DND-41 (cell line): ENCODE data around the gene TAS2R60.
"Not testable (repeated sequence)": the region's sequence is repeated elsewhere in the genome, so short reads cannot be mapped to it uniquely, and the experiment has no call there.

Experiments
- ATAC-seq: fragments of 200-7000 bp; cut with Tn5 transposase; 3 replicates; pipeline ENCODE4 v1.9.1; 2021; ENCODE audit warnings: low read depth; ENCODE audit not compliant: insufficient read depth
- DNase-seq: peaks from one replicate; pipeline ENCODE4 v3.0.0-alpha.2; 2020
- H2AFZ ChIP-seq: 2 replicates; pipeline ENCODE4 v1.6.0; 2012; ENCODE audit warnings: low read depth, low read length
- H3K27ac ChIP-seq: 2 replicates; pipeline ENCODE4 v1.5.1; 2012; ENCODE audit warnings: low read length, inconsistent platforms
- H3K27me3 ChIP-seq: fragments of 200-600 bp; sonication (generic); 2 replicates; pipeline ENCODE4 v1.6.0; 2012; ENCODE audit warnings: low read length, mild to moderate bottlenecking, inconsistent platforms; ENCODE audit not compliant: insufficient read depth, poor library complexity
- H3K36me3 ChIP-seq: 2 replicates; pipeline ENCODE4 v1.5.1; 2012; ENCODE audit warnings: low read length, inconsistent platforms; ENCODE audit not compliant: insufficient read depth
- H3K4me1 ChIP-seq: 2 replicates; pipeline ENCODE4 v1.5.1; 2012; ENCODE audit warnings: mild to moderate bottlenecking, low read length; ENCODE audit not compliant: insufficient read depth
- H3K4me2 ChIP-seq: 2 replicates; pipeline ENCODE4 v1.6.0; 2012; ENCODE audit warnings: mild to moderate bottlenecking, moderate library complexity, low read length, inconsistent platforms; ENCODE audit not compliant: insufficient read depth
- H3K4me3 ChIP-seq, 2 experiments: fragments of 200-600 bp in 1 of 2; shearing (Covaris generic) in 1 of 2; 2 replicates each; pipeline ENCODE4 v1.5.1; 2012 to 2016; ENCODE audit warnings: inconsistent platforms in 2 of 2, low read length in 2 of 2, mild to moderate bottlenecking in 2 of 2, low read depth in 1 of 2, moderate library complexity in 1 of 2
- H3K79me2 ChIP-seq: 2 replicates; pipeline ENCODE4 v1.6.0; 2012; ENCODE audit warnings: low read length, inconsistent platforms; ENCODE audit not compliant: insufficient read depth
- H3K9ac ChIP-seq: 2 replicates; pipeline ENCODE4 v1.6.0; 2012; ENCODE audit warnings: low read depth, mild to moderate bottlenecking, inconsistent platforms, low read length, moderate library complexity
- H3K9me3 ChIP-seq: 2 replicates; pipeline ENCODE4 v1.5.1; 2012; ENCODE audit warnings: low read length, moderate library complexity, mild to moderate bottlenecking, inconsistent platforms; ENCODE audit not compliant: insufficient read depth, severe bottlenecking
- H4K20me1 ChIP-seq: 2 replicates; pipeline ENCODE4 v1.6.0; 2012; ENCODE audit warnings: low read length; ENCODE audit not compliant: insufficient read depth
- EZH2 ChIP-seq: IDR thresholded peaks from 3 replicates; pipeline ENCODE4 v1.6.1; 2012; ENCODE audit warnings: borderline replicate concordance, low read depth, mild to moderate bottlenecking, moderate library complexity, low read length, inconsistent platforms; ENCODE audit not compliant: severe bottlenecking
- TF ChIP-seq, protein P1 (sequence below): IDR thresholded peaks from 2 replicates; pipeline ENCODE4 v1.5.1; 2012; ENCODE audit warnings: borderline replicate concordance, low read length, moderate library complexity, mild to moderate bottlenecking; ENCODE audit not compliant: poor library complexity, severe bottlenecking; ENCODE audit errors: extremely low read depth

The TAS2R60 gene

DNA sequence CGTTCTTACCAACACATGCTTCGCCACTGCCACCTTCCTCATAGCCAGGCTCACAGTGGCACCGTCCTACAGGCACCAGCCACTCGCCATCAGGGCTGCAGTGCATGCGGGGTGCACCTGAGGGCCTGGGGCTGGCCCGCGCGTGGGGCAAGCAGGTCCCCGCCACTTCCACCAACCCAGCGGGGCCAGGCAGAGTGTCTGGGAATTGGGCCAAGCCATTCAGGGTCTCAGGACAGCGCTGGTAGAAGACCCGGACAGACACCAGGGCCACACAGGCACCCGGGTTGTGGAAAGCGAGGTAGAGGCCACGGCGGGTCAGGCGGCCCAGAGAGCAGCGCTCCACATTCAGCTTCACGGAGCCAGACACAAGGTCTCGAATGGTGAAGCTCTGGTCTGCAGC, 43.6 kb upstream of the TAS2R60 start:
- ATAC-seq (no peak), DNase-seq (no peak)
- H3K4me2 ChIP-seq = no peak overlapping the region
- H3K4me1 ChIP-seq = no peaks in the 10 kb centered on the region
- no peak overlapping the region for H3K9ac ChIP-seq
- no peak overlapping the region for H3K4me3 ChIP-seq
- no peaks in the 10 kb centered on the region for H3K79me2 ChIP-seq
- TF ChIP-seq, protein P1, sequence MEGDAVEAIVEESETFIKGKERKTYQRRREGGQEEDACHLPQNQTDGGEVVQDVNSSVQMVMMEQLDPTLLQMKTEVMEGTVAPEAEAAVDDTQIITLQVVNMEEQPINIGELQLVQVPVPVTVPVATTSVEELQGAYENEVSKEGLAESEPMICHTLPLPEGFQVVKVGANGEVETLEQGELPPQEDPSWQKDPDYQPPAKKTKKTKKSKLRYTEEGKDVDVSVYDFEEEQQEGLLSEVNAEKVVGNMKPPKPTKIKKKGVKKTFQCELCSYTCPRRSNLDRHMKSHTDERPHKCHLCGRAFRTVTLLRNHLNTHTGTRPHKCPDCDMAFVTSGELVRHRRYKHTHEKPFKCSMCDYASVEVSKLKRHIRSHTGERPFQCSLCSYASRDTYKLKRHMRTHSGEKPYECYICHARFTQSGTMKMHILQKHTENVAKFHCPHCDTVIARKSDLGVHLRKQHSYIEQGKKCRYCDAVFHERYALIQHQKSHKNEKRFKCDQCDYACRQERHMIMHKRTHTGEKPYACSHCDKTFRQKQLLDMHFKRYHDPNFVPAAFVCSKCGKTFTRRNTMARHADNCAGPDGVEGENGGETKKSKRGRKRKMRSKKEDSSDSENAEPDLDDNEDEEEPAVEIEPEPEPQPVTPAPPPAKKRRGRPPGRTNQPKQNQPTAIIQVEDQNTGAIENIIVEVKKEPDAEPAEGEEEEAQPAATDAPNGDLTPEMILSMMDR = no peak
- H3K27me3 ChIP-seq = no peaks in the 10 kb centered on the region
- H2AFZ ChIP-seq = no peak overlapping the region
- H4K20me1 ChIP-seq = no peaks in the 10 kb centered on the region
- H3K36me3 ChIP-seq = no peaks in the 10 kb centered on the region
- H3K9me3 ChIP-seq = no peaks in the 10 kb centered on the region
- H3K27ac ChIP-seq = no peak overlapping the region

DNA sequence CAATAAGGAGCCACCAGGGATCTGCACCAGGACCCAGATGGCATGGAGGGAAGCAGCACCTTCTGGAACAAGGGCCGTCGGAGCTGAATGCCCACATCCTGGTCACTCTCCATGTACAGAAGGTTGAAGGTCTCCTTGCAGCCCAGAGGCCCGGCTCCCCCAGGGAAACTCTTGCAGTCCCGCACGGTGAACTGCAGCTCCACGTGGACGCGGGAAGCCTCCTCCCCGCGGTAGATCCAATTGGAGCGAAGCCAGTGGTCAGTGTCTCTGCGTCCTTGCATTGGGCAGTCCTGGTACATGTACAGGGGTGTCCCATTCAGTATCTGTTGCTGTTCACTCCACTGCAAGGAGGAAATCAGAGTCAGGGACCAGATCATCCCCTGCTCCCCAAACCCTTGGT, 42.0 kb upstream of the TAS2R60 start:
- no peak overlapping the region for H3K27ac ChIP-seq
- H3K9me3 ChIP-seq = no peaks in the 10 kb centered on the region
- TF ChIP-seq EZH2 = no peak
- TF ChIP-seq, protein P1 = no peak
- H3K9ac ChIP-seq = no peak overlapping the region
- DNase-seq = no peak
- H3K4me1 ChIP-seq = no peaks in the 10 kb centered on the region
- no peaks in the 10 kb centered on the region for H3K79me2 ChIP-seq
- no peak for ATAC-seq
- no peak overlapping the region for H3K4me2 ChIP-seq
- no peaks in the 10 kb centered on the region for H3K36me3 ChIP-seq
- H4K20me1 ChIP-seq = no peaks in the 10 kb centered on the region
- no peak overlapping the region for H3K4me3 ChIP-seq
- no peaks in the 10 kb centered on the region for H3K27me3 ChIP-seq
- no peak overlapping the region for H2AFZ ChIP-seq

- H3K4me3 ChIP-seq, H2AFZ ChIP-seq, H3K27ac ChIP-seq, H3K27me3 ChIP-seq, H3K4me2 ChIP-seq, H3K9ac ChIP-seq, DNase-seq, H3K79me2 ChIP-seq, H4K20me1 ChIP-seq, H3K36me3 ChIP-seq, H3K9me3 ChIP-seq, H3K4me1 ChIP-seq, ATAC-seq: not testable (repeated sequence)
These were observed 41.0 kb upstream of the TAS2R60 start for GRCh38 chr7:143402233-143402632.

DNA sequence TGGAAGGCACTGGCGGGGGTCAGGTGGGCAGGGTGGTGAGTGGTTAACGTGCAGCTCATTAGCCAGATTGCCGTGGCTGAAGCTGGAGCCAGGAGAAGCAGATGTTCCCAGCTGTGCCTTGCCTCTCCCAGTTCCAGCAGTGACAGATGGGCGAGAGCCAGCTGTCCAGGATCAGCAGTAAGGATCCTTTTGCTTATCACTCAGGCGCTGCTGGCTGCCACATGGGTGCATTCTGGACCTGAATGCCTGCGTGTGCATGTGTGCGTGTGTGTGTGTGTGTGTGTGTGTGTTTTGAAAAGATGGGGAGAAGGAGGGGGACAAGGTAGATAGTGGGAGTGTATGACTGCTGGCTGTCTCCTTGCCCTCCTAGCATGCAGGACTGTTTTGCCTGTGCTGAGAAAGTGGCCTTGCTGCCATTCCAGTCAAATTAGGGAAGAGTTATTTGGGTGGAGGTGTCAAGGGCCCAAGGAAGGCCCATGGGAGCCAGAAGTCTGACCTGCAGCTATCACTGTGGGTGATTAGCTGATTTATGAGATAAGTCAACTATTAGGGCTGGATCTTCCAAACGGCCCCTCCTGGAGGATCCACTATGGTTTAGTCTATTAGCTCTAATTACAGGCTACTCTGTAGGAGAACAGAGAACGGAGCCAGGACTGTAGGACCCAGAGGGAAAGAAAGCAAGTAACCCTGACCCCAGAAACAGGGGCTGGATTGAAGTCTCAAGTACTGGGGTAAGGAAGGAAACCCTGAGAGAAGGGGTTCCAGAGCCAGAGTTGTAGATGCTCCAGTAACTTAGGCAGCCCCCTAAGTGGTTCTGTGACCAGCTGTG, 37.9 kb upstream of the TAS2R60 start:
- Histone ChIP-seq H3K4me1 (peaks cover 18% of the 10 kb centered on the region), H2AFZ (no peak overlapping the region), H3K4me2 (no peak overlapping the region), H4K20me1 (no peaks in the 10 kb centered on the region), H3K4me3 (no peak overlapping the region), H3K79me2 (no peaks in the 10 kb centered on the region), H3K9me3 (no peaks in the 10 kb centered on the region), H3K27ac (no peak overlapping the region), H3K36me3 (no peaks in the 10 kb centered on the region), H3K27me3 (no peaks in the 10 kb centered on the region), H3K9ac (no peak overlapping the region)
- ATAC-seq = no peak
- DNase-seq = no peak
- TF ChIP-seq EZH2 = no peak
- TF ChIP-seq, protein P1 = no peak
